HepG2 (cell line): ENCODE results near the gene CHRNG. TPM values are rescaled to one million over a fixed set of nuclear protein-coding genes. Genes with fewer than 3 reads are reported as not detected.

Experiments
- ISX ChIP-seq: sonication (generic); formaldehyde crosslinking; conservative IDR thresholded peaks from 2 replicates; pipeline ENCODE4 v1.5.0; 2020; ENCODE audit warnings: missing genetic modification reagents
- KDM5A ChIP-seq: fragments of 200-600 bp; sonication (generic); IDR thresholded peaks from 2 replicates; pipeline ENCODE4 v1.7.0; 2018; ENCODE audit warnings: antibody characterized with exemption, mild to moderate bottlenecking, low read length, borderline replicate concordance
- MAFG ChIP-seq: sonication (generic); formaldehyde crosslinking; IDR thresholded peaks from 2 replicates; pipeline ENCODE4 v1.5.1; 2020; ENCODE audit warnings: mild to moderate bottlenecking, missing genetic modification reagents
- PHF21A ChIP-seq: sonication (generic); formaldehyde crosslinking; IDR thresholded peaks from 2 replicates; pipeline ENCODE4 v1.5.0; 2020; ENCODE audit warnings: mild to moderate bottlenecking, missing genetic modification reagents
- RBM39 ChIP-seq: fragments of 200-400 bp; formaldehyde crosslinking; IDR thresholded peaks from one replicate; pipeline ENCODE4 v1.6.1; 2018; ENCODE audit warnings: antibody characterized with exemption, mild to moderate bottlenecking, low read depth, low read length; ENCODE audit not compliant: poor library complexity, severe bottlenecking
- SOX6 ChIP-seq, 2 experiments: fragments of 450-650 bp in 1 of 2; sonication (generic) in 1 of 2; formaldehyde crosslinking in 1 of 2; IDR thresholded peaks; 2 replicates each; pipeline versions ENCODE4 v1.4.0 to v1.6.1; 2017 to 2020; ENCODE audit warnings: antibody characterized with exemption in 1 of 2, mild to moderate bottlenecking in 1 of 2, missing genetic modification reagents in 1 of 2
- THRA ChIP-seq: sonication (generic); formaldehyde crosslinking; IDR thresholded peaks from 2 replicates; pipeline ENCODE4 v1.4.0; 2020; ENCODE audit warnings: missing genetic modification reagents, borderline replicate concordance
- ZBED4 ChIP-seq: sonication (generic); formaldehyde crosslinking; IDR thresholded peaks from 2 replicates; pipeline ENCODE4 v1.4.0; 2020; ENCODE audit warnings: missing genetic modification reagents, borderline replicate concordance
- ZBTB49 ChIP-seq: sonication (generic); formaldehyde crosslinking; IDR thresholded peaks from 2 replicates; pipeline ENCODE4 v1.4.0; 2020; ENCODE audit warnings: missing genetic modification reagents, borderline replicate concordance
- ZNF276 ChIP-seq: sonication (generic); formaldehyde crosslinking; IDR thresholded peaks from 2 replicates; pipeline ENCODE4 v1.4.0; 2020; ENCODE audit warnings: mild to moderate bottlenecking, low read depth, missing genetic modification reagents
- ZNF329 ChIP-seq: sonication (generic); formaldehyde crosslinking; IDR thresholded peaks from 2 replicates; pipeline ENCODE4 v1.9.0; 2021; ENCODE audit warnings: low read depth, mild to moderate bottlenecking, missing genetic modification reagents
- ZNF687 ChIP-seq: sonication (generic); formaldehyde crosslinking; IDR thresholded peaks from 2 replicates; pipeline ENCODE4 v1.5.1; 2020; ENCODE audit warnings: mild to moderate bottlenecking, missing genetic modification reagents, moderate library complexity
- polyA plus RNA-seq, 8 experiments: library from polyadenylated mRNA; depleted of rRNA in 3 of 8; stranded (reverse) in 7 of 8; unstranded in 1 of 8; fragments of >200 nt; fragmentation: Illumina TruSeq in 4 of 8; extraction: Trizol in 4 of 8; gene quantifications; 2 replicates each; pipeline versions ENCODE4 v1.2.1 to v1.2.3, GENCODE V29; 2011 to 2016; ENCODE audit warnings: low read depth in 4 of 8, missing spikeins in 1 of 8, mixed read lengths in 1 of 8; ENCODE audit not compliant: insufficient read depth in 1 of 8
- total RNA-seq, 5 experiments: library from RNA; depleted of rRNA; stranded (reverse); fragments of >200 nt; fragmentation: Illumina TruSeq; extraction: Trizol; gene quantifications; 2 replicates each; pipeline ENCODE4 v1.2.3, GENCODE V29; 2016; ENCODE audit warnings: low read depth in 1 of 5

The CHRNG gene
- total and polyA plus RNA-seq, 2 of the 13 experiments (the other 11 are each of a cell fraction or from before 2014, with no cell fraction given): not detected

- TF ChIP-seq ZBED4 (CRISPR knock-in tag) (no peak), KDM5A (no peak), ZNF276 (no peak), ZNF329 (CRISPR knock-in tag) (no peak), ZNF687 (CRISPR knock-in tag) (peak; percentile 74), SOX6 (IDR thresholded peaks at IDR 0.05) (no peak), SOX6 (CRISPR knock-in tag; IDR thresholded peaks at IDR 0.05) (no peak), MAFG (CRISPR knock-in tag) (no peak), ISX (CRISPR knock-in tag) (no peak), THRA (no peak), PHF21A (CRISPR knock-in tag) (0 out of 2 replicates have a peak, but pooled peaks have one; percentile 39), RBM39 (no peak), ZBTB49 (CRISPR knock-in tag) (no peak)
Measured at GRCh38 chr2:232523682-232524597, 15.6 kb upstream of the CHRNG start (continued).
